Measurements from ENCODE around the gene KATNAL1.

- peak in 1 of 2 donors; percentile 23 for TF ChIP-seq CTCF (IDR thresholded peaks at IDR 0.05)
- TF ChIP-seq POLR2AphosphoS5 (IDR thresholded peaks at IDR 0.05) = no peak
- TF ChIP-seq POLR2A (IDR thresholded peaks at IDR 0.05) = no peak
- no peak for TF ChIP-seq EP300 (IDR thresholded peaks at IDR 0.05)
These were observed 48.0 kb upstream of the KATNAL1 start for GRCh38 chr13:30355384-30355699.

Measured in suprapubic skin (tissue), 4 donors.